ENCODE results near the gene MAGEA9B.
"Not testable (repeated sequence)": the region's sequence is repeated elsewhere in the genome, so short reads cannot be mapped to it uniquely, and the experiment has no call there.

DNA sequence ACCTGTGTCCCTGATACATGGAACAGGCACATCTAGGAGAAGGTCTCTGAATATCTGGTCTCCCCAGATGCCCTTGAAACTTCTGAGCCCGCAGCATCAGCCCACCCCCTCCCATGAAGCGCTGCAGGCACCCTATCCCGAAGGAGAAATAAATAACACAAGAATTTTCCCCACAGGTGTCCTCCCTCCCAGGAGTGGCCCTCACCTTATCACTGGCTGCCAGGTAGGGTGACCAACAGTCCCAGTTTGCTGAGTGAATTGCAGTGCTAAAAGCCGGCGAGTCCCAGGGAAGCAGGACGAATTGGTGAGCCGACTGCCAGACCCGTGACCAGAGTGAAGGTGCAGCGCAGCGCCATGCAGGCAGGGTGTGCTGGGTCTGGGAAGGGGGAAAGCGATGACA is 53.3 kb downstream of the MAGEA9B start:
- TF ChIP-seq, protein P1, sequence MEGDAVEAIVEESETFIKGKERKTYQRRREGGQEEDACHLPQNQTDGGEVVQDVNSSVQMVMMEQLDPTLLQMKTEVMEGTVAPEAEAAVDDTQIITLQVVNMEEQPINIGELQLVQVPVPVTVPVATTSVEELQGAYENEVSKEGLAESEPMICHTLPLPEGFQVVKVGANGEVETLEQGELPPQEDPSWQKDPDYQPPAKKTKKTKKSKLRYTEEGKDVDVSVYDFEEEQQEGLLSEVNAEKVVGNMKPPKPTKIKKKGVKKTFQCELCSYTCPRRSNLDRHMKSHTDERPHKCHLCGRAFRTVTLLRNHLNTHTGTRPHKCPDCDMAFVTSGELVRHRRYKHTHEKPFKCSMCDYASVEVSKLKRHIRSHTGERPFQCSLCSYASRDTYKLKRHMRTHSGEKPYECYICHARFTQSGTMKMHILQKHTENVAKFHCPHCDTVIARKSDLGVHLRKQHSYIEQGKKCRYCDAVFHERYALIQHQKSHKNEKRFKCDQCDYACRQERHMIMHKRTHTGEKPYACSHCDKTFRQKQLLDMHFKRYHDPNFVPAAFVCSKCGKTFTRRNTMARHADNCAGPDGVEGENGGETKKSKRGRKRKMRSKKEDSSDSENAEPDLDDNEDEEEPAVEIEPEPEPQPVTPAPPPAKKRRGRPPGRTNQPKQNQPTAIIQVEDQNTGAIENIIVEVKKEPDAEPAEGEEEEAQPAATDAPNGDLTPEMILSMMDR (IDR thresholded peaks at IDR 0.05; ENCODE audit: low read depth, low read length, missing input control) = not testable (repeated sequence)
- not testable (repeated sequence) for TF ChIP-seq RAD21 (IDR thresholded peaks at IDR 0.05); TAF1 (conservative IDR thresholded peaks at IDR 0.05); JUND (IDR thresholded peaks at IDR 0.05); EGR1 (IDR thresholded peaks at IDR 0.05; ENCODE audit: low read depth in 2 of 2); HNF4A (conservative IDR thresholded peaks at IDR 0.05); YY1 (IDR thresholded peaks at IDR 0.05); GABPA (IDR thresholded peaks at IDR 0.05 in 1 of 2, conservative IDR thresholded peaks at IDR 0.05 in 1 of 2); REST (IDR thresholded peaks at IDR 0.05); FOXA1 (IDR thresholded peaks at IDR 0.05); RXRA (IDR thresholded peaks at IDR 0.05)
- TF ChIP-seq, protein P2, sequence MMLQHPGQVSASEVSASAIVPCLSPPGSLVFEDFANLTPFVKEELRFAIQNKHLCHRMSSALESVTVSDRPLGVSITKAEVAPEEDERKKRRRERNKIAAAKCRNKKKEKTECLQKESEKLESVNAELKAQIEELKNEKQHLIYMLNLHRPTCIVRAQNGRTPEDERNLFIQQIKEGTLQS (IDR thresholded peaks at IDR 0.05) = not testable (repeated sequence)
- TF ChIP-seq, protein P3, sequence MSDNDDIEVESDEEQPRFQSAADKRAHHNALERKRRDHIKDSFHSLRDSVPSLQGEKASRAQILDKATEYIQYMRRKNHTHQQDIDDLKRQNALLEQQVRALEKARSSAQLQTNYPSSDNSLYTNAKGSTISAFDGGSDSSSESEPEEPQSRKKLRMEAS (IDR thresholded peaks at IDR 0.05) = not testable (repeated sequence)
- TF ChIP-seq, protein P4, sequence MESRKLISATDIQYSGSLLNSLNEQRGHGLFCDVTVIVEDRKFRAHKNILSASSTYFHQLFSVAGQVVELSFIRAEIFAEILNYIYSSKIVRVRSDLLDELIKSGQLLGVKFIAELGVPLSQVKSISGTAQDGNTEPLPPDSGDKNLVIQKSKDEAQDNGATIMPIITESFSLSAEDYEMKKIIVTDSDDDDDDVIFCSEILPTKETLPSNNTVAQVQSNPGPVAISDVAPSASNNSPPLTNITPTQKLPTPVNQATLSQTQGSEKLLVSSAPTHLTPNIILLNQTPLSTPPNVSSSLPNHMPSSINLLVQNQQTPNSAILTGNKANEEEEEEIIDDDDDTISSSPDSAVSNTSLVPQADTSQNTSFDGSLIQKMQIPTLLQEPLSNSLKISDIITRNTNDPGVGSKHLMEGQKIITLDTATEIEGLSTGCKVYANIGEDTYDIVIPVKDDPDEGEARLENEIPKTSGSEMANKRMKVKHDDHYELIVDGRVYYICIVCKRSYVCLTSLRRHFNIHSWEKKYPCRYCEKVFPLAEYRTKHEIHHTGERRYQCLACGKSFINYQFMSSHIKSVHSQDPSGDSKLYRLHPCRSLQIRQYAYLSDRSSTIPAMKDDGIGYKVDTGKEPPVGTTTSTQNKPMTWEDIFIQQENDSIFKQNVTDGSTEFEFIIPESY (IDR thresholded peaks at IDR 0.05) = not testable (repeated sequence)

Measured in liver (tissue), 3 donors.